C1 segment of cervical spinal cord (tissue), 14 donors: ENCODE measurements around the gene ITGBL1.
A peak's percentile ranks its signal among the peaks of the same experiment; 100 is the strongest.

ENCODE experiments used
- DNase-seq, 14 donors: peaks; one replicate each; lab custom pipeline; 2025; lab: John Stamatoyannopoulos, UW

ITGBL1 gene

GRCh38 chr13:101747039-101747438 is 294.6 kb downstream of the ITGBL1 start:
- DNase-seq: no peak

GRCh38 chr13:101749584-101749983 is 297.1 kb downstream of the ITGBL1 start:
- no peak for DNase-seq

GRCh38 chr13:101751488-101751887 is 299.0 kb downstream of the ITGBL1 start:
- DNase-seq: no peak

- DNase-seq: no peak
Measured at GRCh38 chr13:101752432-101752831, 300.0 kb downstream of the ITGBL1 start.

- DNase-seq: no peak
Measured at GRCh38 chr13:101755228-101755887, 302.9 kb downstream of the ITGBL1 start.

- peak in 1 of 14 donors; percentile 8 for DNase-seq
Measured at GRCh38 chr13:101757446-101758039, 305.1 kb downstream of the ITGBL1 start.

GRCh38 chr13:101763191-101763590 is 310.7 kb downstream of the ITGBL1 start:
- DNase-seq: no peak
